Measurements from ENCODE around the gene IKZF4.

DNA sequence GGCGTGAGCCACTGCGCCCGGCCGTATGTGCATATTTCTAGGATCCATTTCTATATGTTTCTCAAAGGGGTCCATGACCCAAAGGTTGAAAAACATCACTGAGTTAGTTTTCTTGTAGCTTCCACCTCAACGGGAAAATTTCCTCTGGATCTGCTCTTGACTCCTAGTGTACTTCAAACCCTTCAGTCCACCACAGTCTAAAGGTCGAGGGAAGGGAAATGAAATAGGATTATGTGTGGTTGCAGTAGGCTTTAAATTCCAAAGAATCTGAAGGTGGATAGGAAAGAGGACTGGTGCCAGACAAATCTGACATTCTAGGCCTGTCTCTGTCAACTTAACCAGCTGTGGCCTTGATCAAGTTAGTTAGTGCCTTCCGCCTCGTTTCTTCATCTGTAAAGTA, 25.5 kb upstream of the IKZF4 start:
- TF ChIP-seq, protein P1, sequence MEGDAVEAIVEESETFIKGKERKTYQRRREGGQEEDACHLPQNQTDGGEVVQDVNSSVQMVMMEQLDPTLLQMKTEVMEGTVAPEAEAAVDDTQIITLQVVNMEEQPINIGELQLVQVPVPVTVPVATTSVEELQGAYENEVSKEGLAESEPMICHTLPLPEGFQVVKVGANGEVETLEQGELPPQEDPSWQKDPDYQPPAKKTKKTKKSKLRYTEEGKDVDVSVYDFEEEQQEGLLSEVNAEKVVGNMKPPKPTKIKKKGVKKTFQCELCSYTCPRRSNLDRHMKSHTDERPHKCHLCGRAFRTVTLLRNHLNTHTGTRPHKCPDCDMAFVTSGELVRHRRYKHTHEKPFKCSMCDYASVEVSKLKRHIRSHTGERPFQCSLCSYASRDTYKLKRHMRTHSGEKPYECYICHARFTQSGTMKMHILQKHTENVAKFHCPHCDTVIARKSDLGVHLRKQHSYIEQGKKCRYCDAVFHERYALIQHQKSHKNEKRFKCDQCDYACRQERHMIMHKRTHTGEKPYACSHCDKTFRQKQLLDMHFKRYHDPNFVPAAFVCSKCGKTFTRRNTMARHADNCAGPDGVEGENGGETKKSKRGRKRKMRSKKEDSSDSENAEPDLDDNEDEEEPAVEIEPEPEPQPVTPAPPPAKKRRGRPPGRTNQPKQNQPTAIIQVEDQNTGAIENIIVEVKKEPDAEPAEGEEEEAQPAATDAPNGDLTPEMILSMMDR (IDR thresholded peaks at IDR 0.05; ENCODE audit: low read length): no peak
- no peak for TF ChIP-seq EZH2 (IDR thresholded peaks at IDR 0.05; ENCODE audit: borderline replicate concordance, low read length)
